RWPE2 (cell line): ENCODE data around the gene TMEM88.

Experiments
- ATAC-seq: fragments of 200-7000 bp; cut with Tn5 transposase; 3 replicates; pipeline ENCODE4 v1.9.1; 2021; ENCODE audit warnings: low read depth
- DNase-seq: peaks from one replicate; pipeline ENCODE4 v3.0.0-alpha.2; 2020; ENCODE audit warnings: low spot score
- H3K27ac ChIP-seq: fragments of 450-650 bp; 2 replicates; pipeline ENCODE4 v1.5.1; 2017; ENCODE audit warnings: mild to moderate bottlenecking; ENCODE audit not compliant: poor library complexity, severe bottlenecking
- H3K27me3 ChIP-seq: fragments of 250-450 bp; sonication (Bioruptor Pico); 2 replicates; pipeline ENCODE4 v1.5.1; 2021; ENCODE audit warnings: mild to moderate bottlenecking, moderate library complexity; ENCODE audit not compliant: insufficient read depth, poor library complexity, severe bottlenecking
- H3K36me3 ChIP-seq: fragments of 250-450 bp; sonication (Bioruptor Pico); 2 replicates; pipeline ENCODE4 v1.5.1; 2020; ENCODE audit warnings: low read depth, mild to moderate bottlenecking, moderate library complexity
- H3K4me1 ChIP-seq: fragments of 250-450 bp; sonication (Bioruptor Pico); 2 replicates; pipeline ENCODE4 v1.5.1; 2021; ENCODE audit warnings: mild to moderate bottlenecking, moderate library complexity; ENCODE audit not compliant: insufficient read depth, poor library complexity, severe bottlenecking
- H3K4me3 ChIP-seq: fragments of 250-450 bp; sonication (Bioruptor Pico); 2 replicates; pipeline ENCODE4 v1.5.1; 2021; ENCODE audit warnings: mild to moderate bottlenecking, moderate library complexity; ENCODE audit not compliant: severe bottlenecking
- H3K9me3 ChIP-seq: fragments of 250-450 bp; sonication (Bioruptor Pico); 2 replicates; pipeline ENCODE4 v1.5.1; 2021; ENCODE audit warnings: mild to moderate bottlenecking, moderate library complexity; ENCODE audit not compliant: severe bottlenecking
- CTCF ChIP-seq: fragments of 450-650 bp; IDR thresholded peaks from one replicate; pipeline ENCODE4 v1.5.1; 2017; ENCODE audit warnings: mild to moderate bottlenecking, moderate library complexity; ENCODE audit not compliant: poor library complexity, severe bottlenecking

The TMEM88 gene

GRCh38 chr17:7824021-7824924 lies 30.6 kb upstream of the TMEM88 start:
- Histone ChIP-seq H3K27ac (no peak overlapping the region), H3K36me3 (no peaks in the 10 kb centered on the region), H3K27me3 (no peaks in the 10 kb centered on the region), H3K4me1 (no peaks in the 10 kb centered on the region), H3K4me3 (no peak overlapping the region), H3K9me3 (no peaks in the 10 kb centered on the region)
- TF ChIP-seq CTCF, result no peak
- ATAC-seq (no peak), DNase-seq (no peak)

- no peak for DNase-seq
- Histone ChIP-seq H3K4me1 (no peaks in the 10 kb centered on the region), H3K27me3 (no peaks in the 10 kb centered on the region), H3K36me3 (no peaks in the 10 kb centered on the region), H3K27ac (no peak overlapping the region), H3K9me3 (no peaks in the 10 kb centered on the region), H3K4me3 (no peak overlapping the region)
- no peak for ATAC-seq
- TF ChIP-seq CTCF, result peak; percentile 19
These were observed 29.5 kb upstream of the TMEM88 start for GRCh38 chr17:7825206-7825990.

DNA sequence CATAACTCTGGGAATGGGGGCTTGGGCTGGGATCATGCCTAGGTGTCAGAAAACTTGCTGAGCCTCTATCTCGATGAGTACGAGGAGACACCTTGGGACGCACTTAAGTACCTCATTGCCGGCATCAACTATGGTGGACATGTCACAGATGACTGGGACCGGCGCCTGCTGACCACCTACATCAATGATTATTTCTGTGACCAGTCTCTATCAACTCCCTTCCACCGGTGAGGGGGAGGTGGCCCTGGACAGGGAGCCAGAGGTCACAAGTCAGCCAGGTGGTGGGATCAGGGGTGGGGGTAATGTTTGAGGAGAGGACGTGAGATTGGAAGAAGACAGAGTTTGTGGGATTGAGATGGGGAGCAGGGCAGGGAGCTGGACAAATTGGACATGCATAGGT lies 24.2 kb upstream of the TMEM88 start:
- DNase-seq (no peak), ATAC-seq (no peak)
- no peaks in the 10 kb centered on the region for H3K36me3 ChIP-seq
- no peaks in the 10 kb centered on the region for H3K4me1 ChIP-seq
- H3K27ac ChIP-seq, result no peak overlapping the region
- TF ChIP-seq CTCF, result no peak
- H3K27me3 ChIP-seq, result no peaks in the 10 kb centered on the region
- no peaks in the 10 kb centered on the region for H3K9me3 ChIP-seq
- no peak overlapping the region for H3K4me3 ChIP-seq

DNA sequence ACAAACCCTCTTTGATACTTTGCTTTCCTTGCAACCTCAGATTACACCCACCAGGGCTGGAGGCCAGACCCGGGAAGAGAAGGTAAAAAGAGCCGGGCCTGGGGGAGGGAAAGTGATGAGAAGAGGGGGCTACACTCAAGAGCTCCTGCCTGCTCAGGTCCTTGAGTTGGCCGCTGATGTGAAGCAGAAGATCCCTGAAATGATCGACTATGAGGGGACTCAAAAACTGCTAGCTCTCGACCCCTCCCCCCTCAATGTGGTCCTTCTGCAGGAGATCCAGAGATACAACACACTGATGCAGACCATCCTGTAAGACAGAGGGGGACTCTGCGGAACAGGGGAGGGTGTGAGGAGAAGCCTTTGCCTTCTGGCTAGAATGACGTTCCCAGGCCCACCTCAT lies 23.6 kb upstream of the TMEM88 start:
- no peak overlapping the region for H3K4me3 ChIP-seq

More for the DNA sequence above, 23.6 kb upstream of the TMEM88 start:
- no peak for TF ChIP-seq CTCF
- DNase-seq (no peak), ATAC-seq (no peak)
- no peak overlapping the region for H3K27ac ChIP-seq
- H3K27me3 ChIP-seq, result no peaks in the 10 kb centered on the region
- H3K36me3 ChIP-seq, result no peaks in the 10 kb centered on the region
- no peaks in the 10 kb centered on the region for H3K9me3 ChIP-seq
- no peaks in the 10 kb centered on the region for H3K4me1 ChIP-seq
